Activated CD4-positive, alpha-beta T cell treated with anti-CD3 and anti-CD28 coated beads, Interleukin-2, amount 10 ng/mL, durations not matched to agents 24 days and 14 days (primary cell): Measurements from ENCODE around the gene SH3BP1. TPM values are rescaled to one million over a fixed set of nuclear protein-coding genes. Genes with fewer than 3 reads are reported as not detected.
"Not testable (repeated sequence)": the region's sequence is repeated elsewhere in the genome, so short reads cannot be mapped to it uniquely, and the experiment has no call there.

ENCODE experiments used
- DNase-seq: peaks from one replicate; pipeline ENCODE4 v3.0.0; 2022
- H3K27ac Mint-ChIP-seq: one replicate; pipeline ENCODE4 v1.8.0; 2022; ENCODE audit warnings: mild to moderate bottlenecking, mixed read lengths
- H3K27me3 Mint-ChIP-seq: one replicate; pipeline ENCODE4 v1.8.0; 2022; ENCODE audit warnings: mixed read lengths
- H3K36me3 Mint-ChIP-seq: one replicate; pipeline ENCODE4 v1.8.0; 2022; ENCODE audit warnings: low read depth, mild to moderate bottlenecking, mixed read lengths
- H3K4me1 Mint-ChIP-seq: one replicate; pipeline ENCODE4 v1.8.0; 2021; ENCODE audit warnings: mixed read lengths
- H3K4me3 Mint-ChIP-seq: one replicate; pipeline ENCODE4 v1.8.0; 2022; ENCODE audit warnings: mild to moderate bottlenecking, moderate library complexity, mixed read lengths
- H3K9me3 Mint-ChIP-seq: one replicate; pipeline ENCODE4 v1.8.0; 2021; ENCODE audit warnings: mixed read lengths
- intact Hi-C: fragments of 100-400 bp; cut with micrococcal nuclease; formaldehyde crosslinking; loops from one replicate; pipeline ENCODE4 v1.15.1; 2023
- total RNA-seq: library from RNA; stranded (reverse); gene quantifications from 2 replicates; pipeline ENCODE4 v1.2.3, GENCODE V29; 2022

Gene SH3BP1
- total RNA-seq, 1 donor from 2014 or later, result 110 TPM

DNA sequence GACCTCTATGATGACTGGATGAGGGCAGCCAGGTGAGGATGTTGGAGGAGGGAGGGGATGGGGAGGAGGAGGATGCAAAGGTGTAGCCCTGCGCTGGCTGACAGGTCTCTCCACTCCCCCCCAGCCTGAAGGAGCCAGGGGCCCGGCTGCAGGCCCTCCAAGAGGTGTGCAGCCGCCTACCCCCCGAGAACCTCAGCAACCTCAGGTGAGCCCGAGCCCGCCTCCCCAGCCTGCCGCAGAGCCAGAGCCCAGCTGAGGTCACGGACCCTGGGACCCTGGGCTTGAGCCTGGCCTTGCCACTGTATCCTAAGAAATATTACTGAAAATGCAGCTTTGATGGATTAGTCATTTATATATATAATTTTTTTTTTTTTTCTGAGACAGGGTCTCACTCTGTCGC lies 7.8 kb downstream of the SH3BP1 start:
- H3K4me3 Mint-ChIP-seq, result no peak overlapping the region
- no peaks in the 10 kb centered on the region for H3K27me3 Mint-ChIP-seq
- peaks cover 14% of the 10 kb centered on the region for H3K4me1 Mint-ChIP-seq
- DNase-seq, result no peak
- intact Hi-C loops, result no loop called here
- H3K36me3 Mint-ChIP-seq, result peaks cover 61% of the 10 kb centered on the region
- no peak overlapping the region for H3K27ac Mint-ChIP-seq
- H3K9me3 Mint-ChIP-seq, result no peaks in the 10 kb centered on the region

DNA sequence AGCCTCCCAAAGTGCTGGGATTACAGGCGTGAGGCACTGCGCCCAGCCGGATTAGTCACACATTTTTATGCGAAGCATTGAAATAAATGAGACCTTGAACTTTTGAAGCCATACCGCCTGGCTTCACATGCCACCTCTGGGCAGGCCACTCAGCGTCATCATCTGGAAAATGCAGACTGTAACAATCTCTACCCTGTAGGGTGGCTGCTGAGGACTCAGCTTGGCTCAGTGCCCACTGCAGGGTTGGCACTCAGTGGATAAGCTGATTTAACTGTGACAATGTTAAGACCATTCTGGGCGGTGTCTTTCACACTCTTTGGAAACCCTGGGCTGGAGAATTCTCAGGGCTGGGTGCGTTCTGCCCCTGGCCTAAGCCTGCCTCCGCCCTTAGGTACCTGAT lies 8.5 kb downstream of the SH3BP1 start:
- H3K9me3 Mint-ChIP-seq, result no peaks in the 10 kb centered on the region
- H3K36me3 Mint-ChIP-seq, result peaks cover 63% of the 10 kb centered on the region
- DNase-seq, result no peak
- H3K27ac Mint-ChIP-seq, result no peak overlapping the region
- no peak overlapping the region for H3K4me3 Mint-ChIP-seq
- no peaks in the 10 kb centered on the region for H3K27me3 Mint-ChIP-seq
- intact Hi-C loops, result no loop called here
- peaks cover 11% of the 10 kb centered on the region for H3K4me1 Mint-ChIP-seq

DNA sequence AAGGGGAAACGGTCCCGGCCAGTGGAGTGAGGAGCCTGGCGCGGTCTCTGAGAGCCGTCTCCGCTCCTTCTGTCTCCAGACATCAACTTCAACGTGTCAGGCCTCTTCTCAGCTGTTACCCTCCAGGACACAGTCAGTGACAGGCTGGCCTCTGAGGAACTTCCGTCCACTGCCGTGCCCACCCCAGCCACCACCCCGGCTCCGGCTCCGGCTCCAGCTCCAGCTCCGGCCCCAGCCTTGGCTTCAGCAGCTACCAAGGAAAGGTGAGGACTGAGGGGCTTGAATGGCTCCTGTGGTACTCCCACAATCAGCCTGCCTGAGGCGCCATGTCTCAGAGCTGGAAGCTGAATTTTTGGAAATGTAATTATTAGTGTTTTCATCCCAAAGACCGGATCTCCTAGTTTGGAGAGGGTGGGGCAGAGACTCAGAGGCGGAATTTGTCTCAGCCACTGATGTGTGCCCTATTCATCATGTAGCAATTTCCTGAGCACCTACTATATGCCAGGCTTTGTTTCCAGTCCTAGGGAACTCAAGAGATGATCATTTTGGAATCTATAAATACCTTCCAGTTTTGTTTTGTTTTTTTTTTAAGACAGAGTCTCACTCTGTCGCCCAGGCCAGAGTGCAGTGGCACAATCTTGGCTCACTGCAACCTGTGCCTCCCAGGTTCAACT lies 11.1 kb downstream of the SH3BP1 start:
- no peaks in the 10 kb centered on the region for H3K9me3 Mint-ChIP-seq
- H3K4me3 Mint-ChIP-seq, result no peak overlapping the region
- no peak overlapping the region for H3K27ac Mint-ChIP-seq
- intact Hi-C loops, result no loop called here
- peaks cover 2% of the 10 kb centered on the region for H3K4me1 Mint-ChIP-seq
- peaks cover 57% of the 10 kb centered on the region for H3K36me3 Mint-ChIP-seq
- H3K27me3 Mint-ChIP-seq, result no peaks in the 10 kb centered on the region
- no peak for DNase-seq

DNA sequence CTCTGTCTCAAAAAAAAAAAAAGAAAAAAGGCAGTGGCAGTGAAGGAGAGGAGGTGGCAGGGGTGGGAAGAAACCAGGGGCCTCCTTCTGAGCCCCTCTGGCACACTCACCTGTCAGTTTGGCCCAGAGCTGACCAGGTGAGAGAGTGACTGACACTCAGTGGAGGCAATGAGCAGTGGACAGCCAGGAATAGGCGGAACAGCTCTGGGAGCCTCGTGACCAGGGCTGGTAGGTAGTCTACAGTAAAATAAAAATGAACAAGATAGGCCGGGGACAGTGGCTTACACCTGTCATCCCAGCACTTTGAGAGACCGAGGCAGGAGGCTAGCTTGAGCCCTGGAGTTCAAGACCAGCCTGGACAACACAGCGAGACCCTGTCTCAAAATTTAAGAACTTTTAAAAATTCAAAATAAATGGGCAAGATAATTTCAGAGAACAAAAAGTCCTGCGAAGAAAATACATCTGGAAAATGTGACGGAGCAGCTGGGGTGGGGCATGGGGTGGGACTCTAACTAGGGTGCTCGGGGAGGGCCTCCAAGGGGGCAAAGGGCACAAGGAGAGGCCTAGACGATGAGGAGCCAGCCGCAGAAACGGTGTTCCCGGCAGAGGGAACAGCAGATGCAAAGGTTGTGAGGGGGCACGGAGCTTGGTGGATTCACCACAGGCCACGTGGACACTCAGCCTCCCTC lies 15.2 kb downstream of the SH3BP1 start:
- Mint-ChIP-seq H3K4me1 (peaks cover 14% of the 10 kb centered on the region), H3K27me3 (no peaks in the 10 kb centered on the region), H3K9me3 (no peaks in the 10 kb centered on the region), H3K36me3 (peaks cover 43% of the 10 kb centered on the region), H3K4me3 (no peak overlapping the region), H3K27ac (peak overlapping the region; percentile 34)
- intact Hi-C loops, result no loop called here
- DNase-seq, result no peak

DNA sequence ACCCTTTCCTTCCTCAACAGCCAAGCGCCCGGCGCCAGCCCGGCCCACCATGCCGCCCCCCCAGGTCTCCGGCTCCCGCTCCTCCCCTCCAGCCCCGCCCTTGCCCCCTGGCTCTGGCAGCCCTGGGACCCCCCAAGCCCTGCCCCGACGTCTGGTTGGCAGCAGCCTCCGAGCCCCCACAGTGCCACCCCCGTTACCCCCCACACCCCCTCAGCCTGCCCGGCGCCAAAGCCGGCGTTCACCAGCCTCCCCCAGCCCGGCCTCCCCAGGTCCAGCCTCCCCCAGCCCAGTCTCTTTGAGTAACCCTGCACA lies 15.7 kb downstream of the SH3BP1 start:
- no peak for DNase-seq
- intact Hi-C loops, result no loop called here
- H3K4me3 Mint-ChIP-seq, result no peak overlapping the region
- peaks cover 19% of the 10 kb centered on the region for H3K4me1 Mint-ChIP-seq
- H3K27ac Mint-ChIP-seq, result no peak overlapping the region
- H3K27me3 Mint-ChIP-seq, result no peaks in the 10 kb centered on the region
- H3K36me3 Mint-ChIP-seq, result peaks cover 41% of the 10 kb centered on the region
- no peaks in the 10 kb centered on the region for H3K9me3 Mint-ChIP-seq

DNA sequence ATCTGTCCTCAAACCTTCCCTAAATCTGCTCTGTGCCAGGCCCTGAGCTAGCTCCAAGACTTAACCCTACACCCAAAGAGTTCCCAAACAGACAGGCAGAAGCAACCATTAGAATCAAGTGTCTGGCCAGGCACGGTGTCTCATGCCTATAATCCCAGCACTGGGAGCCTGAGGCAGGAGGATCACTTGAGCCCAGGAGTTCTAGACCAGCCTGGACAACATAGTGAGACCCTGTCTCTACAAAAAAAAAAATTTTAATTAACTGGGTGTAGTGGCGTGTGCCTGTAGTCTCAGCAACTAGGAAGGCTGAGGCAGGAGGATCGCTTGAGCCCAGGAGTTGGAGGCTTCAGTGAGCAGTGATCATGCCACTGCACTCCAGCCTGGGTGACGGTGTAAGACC lies 17.1 kb downstream of the SH3BP1 start:
- DNase-seq, H3K9me3 Mint-ChIP-seq, intact Hi-C loops, H3K27me3 Mint-ChIP-seq, H3K4me3 Mint-ChIP-seq: not testable (repeated sequence)
- H3K36me3 Mint-ChIP-seq, result peaks cover 39% of the 10 kb centered on the region
- H3K4me1 Mint-ChIP-seq, result peaks cover 29% of the 10 kb centered on the region
- peak overlapping the region; percentile 76 for H3K27ac Mint-ChIP-seq

DNA sequence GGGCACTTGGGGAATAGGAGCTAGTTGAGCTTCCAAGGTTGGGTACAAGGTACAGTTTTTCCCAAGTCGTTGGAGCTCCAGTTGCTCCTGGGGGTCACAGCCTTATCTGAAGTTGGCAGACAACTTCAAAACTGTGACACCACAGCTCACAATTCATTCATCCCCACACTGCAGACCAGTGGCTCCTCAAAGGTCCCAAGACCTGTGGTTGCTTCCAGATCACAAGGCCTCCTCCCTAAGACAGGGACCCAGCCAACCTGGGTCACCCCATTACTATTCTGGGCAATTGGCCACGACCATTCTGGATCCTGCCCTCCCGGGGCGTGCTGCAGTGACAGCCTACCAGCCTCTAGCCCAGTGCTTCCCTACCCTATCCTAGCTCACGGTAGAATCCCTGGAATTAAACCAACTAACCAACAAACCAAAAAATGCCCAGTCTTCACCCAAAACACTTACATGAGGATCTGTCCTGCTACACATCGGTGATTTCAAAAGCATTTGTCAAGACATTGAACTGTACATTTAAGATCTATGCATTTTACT lies 18.2 kb downstream of the SH3BP1 start:
- peak overlapping the region; percentile 85 for H3K4me3 Mint-ChIP-seq
- peaks cover 36% of the 10 kb centered on the region for H3K36me3 Mint-ChIP-seq
- no peaks in the 10 kb centered on the region for H3K9me3 Mint-ChIP-seq
- peak overlapping the region; percentile 91 for H3K27ac Mint-ChIP-seq
- DNase-seq, result peak; percentile 71
- no peaks in the 10 kb centered on the region for H3K27me3 Mint-ChIP-seq
- intact Hi-C loops, result loop anchor here (1.0 to 2.0 kb wide), 3 partner anchors 15 to 49 kb away; partner anchors contain the start of genes GGA1 and LGALS1
- H3K4me1 Mint-ChIP-seq, result peaks cover 35% of the 10 kb centered on the region

DNA sequence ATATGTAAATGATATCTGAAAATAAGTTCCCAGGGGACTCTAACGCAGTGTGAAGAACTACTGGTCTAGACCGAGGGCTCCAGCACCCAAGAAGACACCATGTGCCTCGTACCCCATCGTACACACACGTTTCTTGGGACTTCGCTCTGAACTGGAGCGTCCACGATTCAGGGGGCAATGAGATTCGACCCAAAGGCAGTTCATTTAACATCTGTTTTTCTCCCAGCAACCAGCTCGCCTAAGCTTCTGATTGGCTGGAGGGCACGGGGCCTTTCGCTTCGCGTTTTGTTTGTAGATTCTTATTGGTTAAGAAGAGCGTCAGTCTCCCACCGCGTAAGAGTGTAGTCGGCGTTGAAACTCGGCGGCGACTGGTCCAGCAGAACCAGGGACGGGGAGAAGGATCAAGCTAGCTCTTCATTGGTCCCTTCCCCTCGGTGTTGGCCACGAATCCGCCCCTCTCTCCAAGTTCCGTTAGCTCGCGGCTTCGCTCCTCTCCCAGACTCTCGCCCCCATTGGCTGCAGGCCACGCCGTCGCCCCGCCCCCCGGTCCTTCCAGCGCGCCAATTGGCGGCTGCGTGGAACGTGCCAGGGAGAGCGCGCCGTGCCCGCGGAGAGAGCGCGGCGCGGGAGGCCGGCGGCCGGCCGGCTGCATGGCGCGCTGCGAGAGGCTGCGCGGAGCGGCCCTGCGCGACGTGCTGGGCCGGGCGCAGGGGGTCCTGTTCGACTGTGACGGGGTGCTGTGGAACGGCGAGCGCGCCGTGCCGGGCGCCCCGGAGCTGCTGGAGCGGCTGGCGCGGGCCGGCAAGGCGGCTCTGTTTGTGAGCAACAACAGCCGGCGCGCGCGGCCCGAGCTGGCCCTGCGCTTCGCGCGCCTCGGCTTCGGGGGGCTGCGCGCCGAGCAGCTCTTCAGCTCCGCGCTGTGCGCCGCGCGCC lies 18.9 kb downstream of the SH3BP1 start, which contains the start of gene PDXP:
Gene PDXP, plus strand, starts transcription at position 591 of the 933 bp plus-strand sequence. Its CDS starts 60 bp downstream, at position 651.
- peak; percentile 100 for DNase-seq
- Mint-ChIP-seq H3K27ac (peak within 1 kb of the TSS; percentile 91), H3K27me3 (no peaks in the 10 kb centered on the region), H3K4me3 (peak within 1 kb of the TSS; percentile 94), H3K4me1 (peaks cover 35% of the 10 kb centered on the region), H3K9me3 (no peaks in the 10 kb centered on the region), H3K36me3 (peaks cover 28% of the 10 kb centered on the region)
- intact Hi-C loops, result loop anchor here (1.0 to 2.0 kb wide), 3 partner anchors 16 to 50 kb away; partner anchors contain the start of genes GGA1 and LGALS1

DNA sequence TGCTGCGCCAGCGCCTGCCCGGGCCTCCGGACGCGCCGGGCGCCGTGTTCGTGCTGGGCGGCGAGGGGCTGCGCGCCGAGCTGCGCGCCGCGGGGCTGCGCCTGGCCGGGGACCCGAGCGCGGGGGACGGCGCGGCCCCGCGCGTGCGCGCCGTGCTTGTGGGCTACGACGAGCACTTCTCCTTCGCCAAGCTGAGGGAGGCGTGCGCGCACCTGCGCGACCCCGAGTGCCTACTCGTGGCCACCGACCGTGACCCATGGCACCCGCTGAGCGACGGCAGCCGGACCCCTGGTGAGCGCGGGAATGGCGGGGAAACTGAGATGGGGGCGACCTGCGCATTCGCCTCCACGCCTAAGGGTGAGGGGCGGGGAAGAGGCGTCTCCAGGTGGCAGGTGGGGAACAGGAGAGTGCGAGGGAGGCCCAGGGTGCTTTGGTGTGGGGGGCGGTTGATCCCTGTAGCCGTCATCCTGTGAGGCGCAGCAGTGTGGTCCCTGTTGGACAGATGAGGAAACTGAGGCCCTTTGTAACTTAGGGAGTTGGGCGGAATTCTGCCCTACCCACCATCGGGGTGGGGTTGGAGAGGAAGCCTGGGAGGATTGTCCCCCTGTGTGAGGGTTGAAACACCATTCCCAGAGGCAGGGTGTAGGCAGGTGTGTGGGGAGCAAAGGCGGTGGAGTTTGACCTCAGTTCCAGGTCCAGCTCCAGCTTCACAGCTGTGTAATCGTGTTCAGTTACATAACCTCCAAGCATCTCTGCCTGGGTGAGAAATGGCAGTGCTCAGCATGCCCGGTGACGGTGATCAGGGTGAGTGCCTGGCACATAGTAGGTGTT lies 19.8 kb downstream of the SH3BP1 start:
- intact Hi-C loops, result loop anchor here (2.0 kb wide), 1 partner anchor 16 kb away; no protein-coding TSS in a partner anchor
- peaks cover 35% of the 10 kb centered on the region for H3K4me1 Mint-ChIP-seq
- H3K27ac Mint-ChIP-seq, result peak overlapping the region; percentile 67
- H3K4me3 Mint-ChIP-seq, result peak overlapping the region; percentile 94
- peak; percentile 80 for DNase-seq
- H3K36me3 Mint-ChIP-seq, result peaks cover 23% of the 10 kb centered on the region
- H3K27me3 Mint-ChIP-seq, result no peaks in the 10 kb centered on the region
- H3K9me3 Mint-ChIP-seq, result no peaks in the 10 kb centered on the region

DNA sequence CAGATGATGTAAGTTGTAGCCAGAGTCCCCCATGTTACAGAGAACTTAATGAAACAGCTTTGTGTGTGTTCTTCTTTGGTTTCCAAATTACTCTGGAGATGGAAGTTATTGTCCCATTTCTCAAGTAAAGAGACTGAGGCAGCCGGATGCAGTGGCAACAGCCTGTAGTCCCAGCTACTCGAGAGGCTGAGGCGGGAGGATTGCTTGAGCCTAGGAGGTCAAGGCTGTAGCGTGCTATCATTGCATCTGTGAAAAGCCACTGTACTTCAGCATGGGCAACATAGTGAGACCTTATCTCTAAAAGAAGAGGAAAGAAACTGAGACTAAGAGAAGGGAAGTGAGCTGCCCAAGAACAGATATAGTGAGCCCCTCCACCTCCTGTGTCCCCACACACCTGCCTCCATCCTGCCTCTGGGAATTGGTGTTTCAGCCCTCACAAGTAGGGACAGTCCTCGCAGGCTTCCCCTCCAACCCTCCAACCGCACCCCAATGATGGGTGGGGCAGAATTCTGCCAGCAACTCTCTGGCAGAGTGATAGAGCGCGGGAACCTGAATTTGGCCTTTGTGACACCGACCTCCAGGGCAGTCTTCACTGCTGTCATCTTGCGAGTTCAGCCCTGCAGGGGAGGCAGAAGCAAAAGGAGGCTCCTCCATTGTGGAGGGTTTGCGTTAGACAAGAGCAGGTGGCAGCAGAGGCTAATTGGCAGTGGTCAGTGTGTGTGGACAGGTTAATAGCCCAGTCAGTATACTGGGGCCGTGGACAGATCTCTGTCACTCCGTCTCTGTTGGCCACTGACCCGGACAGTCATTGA lies 20.6 kb downstream of the SH3BP1 start:
- intact Hi-C loops, result loop anchor here (2.0 kb wide), 1 partner anchor 17 kb away; no protein-coding TSS in a partner anchor
- no peak for DNase-seq
- Mint-ChIP-seq H3K27ac (peak overlapping the region; percentile 67), H3K36me3 (peaks cover 18% of the 10 kb centered on the region), H3K4me3 (peak overlapping the region; percentile 94), H3K27me3 (no peaks in the 10 kb centered on the region), H3K9me3 (no peaks in the 10 kb centered on the region), H3K4me1 (peaks cover 35% of the 10 kb centered on the region)

DNA sequence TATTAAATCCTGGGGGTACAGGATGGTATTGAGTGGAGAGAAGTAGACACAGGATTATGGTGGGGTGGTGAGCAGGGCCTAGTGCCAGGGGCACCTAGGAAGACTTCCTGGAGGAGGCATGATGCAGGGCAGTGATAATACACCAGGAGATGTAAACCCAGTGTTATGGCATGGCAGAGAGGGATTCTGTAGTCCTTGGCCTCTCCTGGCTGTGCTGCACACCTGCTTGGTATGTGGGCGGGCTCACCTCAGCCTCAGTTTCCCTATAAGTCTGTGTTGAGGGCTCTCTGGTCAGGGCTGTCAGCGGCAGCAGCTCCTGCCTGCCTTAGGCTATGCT lies 21.2 kb downstream of the SH3BP1 start:
- Mint-ChIP-seq H3K27ac (no peak overlapping the region), H3K27me3 (no peaks in the 10 kb centered on the region), H3K4me1 (peaks cover 35% of the 10 kb centered on the region), H3K9me3 (no peaks in the 10 kb centered on the region), H3K36me3 (peaks cover 18% of the 10 kb centered on the region), H3K4me3 (peak overlapping the region; percentile 94)
- DNase-seq, result no peak
- intact Hi-C loops, result no loop called here

DNA sequence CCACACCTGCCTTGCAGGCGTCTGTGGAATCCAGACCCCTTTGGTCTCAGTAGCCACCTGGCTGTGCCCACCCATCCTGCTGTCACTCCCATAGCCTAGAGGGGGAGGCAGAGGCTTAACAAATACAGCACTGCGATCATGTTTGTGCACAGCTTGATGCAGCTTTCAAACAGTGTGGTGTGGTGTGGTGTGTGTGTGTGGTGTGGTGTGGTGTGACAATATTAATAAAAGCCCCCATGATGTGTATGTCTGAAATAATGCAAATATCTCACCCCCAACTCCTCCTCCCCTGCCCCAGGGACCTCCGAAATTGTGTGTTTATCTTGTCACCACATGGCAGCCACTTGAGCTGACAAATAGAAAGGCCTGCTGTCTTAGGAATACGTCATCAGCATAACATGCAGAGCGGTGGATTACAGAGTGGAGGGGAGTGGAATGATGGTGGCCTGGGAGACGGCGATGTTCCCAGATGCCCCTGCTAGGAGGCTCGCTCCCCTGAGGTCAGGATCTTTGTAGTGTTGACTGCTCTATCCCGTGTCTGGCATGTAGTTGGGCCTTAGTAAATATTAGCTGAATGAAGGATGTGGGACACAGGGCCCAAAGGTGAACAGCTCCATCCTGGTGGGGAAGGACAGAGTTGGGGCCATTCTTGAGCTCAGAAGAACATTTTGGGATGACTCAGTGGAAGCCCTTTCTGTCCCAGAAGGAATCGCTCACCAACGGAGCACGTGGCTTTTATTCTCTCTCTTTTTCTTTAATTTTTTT lies 21.9 kb downstream of the SH3BP1 start:
- peaks cover 34% of the 10 kb centered on the region for H3K4me1 Mint-ChIP-seq
- H3K27ac Mint-ChIP-seq, result no peak overlapping the region
- intact Hi-C loops, result no loop called here
- H3K9me3 Mint-ChIP-seq, result no peaks in the 10 kb centered on the region
- H3K4me3 Mint-ChIP-seq, result peak overlapping the region; percentile 94
- no peaks in the 10 kb centered on the region for H3K27me3 Mint-ChIP-seq
- peaks cover 19% of the 10 kb centered on the region for H3K36me3 Mint-ChIP-seq
- peak; percentile 72 for DNase-seq
